ENCODE results near the gene ERBB4.

Gene ERBB4

GRCh38 chr2:211354481-211354880 lies 1184.1 kb downstream of the ERBB4 start:
- no peak overlapping the region for H3K27ac Mint-ChIP-seq
- peaks cover 15% of the 10 kb centered on the region for H3K9me3 Mint-ChIP-seq
- no peak for ATAC-seq
- no peak overlapping the region for H3K4me3 Mint-ChIP-seq
- no peaks in the 10 kb centered on the region for H3K4me1 Mint-ChIP-seq
- H3K36me3 Mint-ChIP-seq: no peaks in the 10 kb centered on the region
- no peak for DNase-seq (ENCODE audit: low spot score in 2 of 2)

GRCh38 chr2:211351987-211352386 lies 1186.6 kb downstream of the ERBB4 start:
- Mint-ChIP-seq H3K36me3 (no peaks in the 10 kb centered on the region), H3K4me1 (no peaks in the 10 kb centered on the region), H3K4me3 (no peak overlapping the region), H3K27ac (no peak overlapping the region), H3K9me3 (peaks cover 13% of the 10 kb centered on the region)
- ATAC-seq (no peak), DNase-seq (ENCODE audit: low spot score in 2 of 2) (no peak)

GRCh38 chr2:211349031-211349430 lies 1189.6 kb downstream of the ERBB4 start:
- no peak overlapping the region for H3K27ac Mint-ChIP-seq
- no peaks in the 10 kb centered on the region for H3K36me3 Mint-ChIP-seq
- H3K4me1 Mint-ChIP-seq: no peaks in the 10 kb centered on the region
- H3K9me3 Mint-ChIP-seq: peaks cover 15% of the 10 kb centered on the region
- DNase-seq (ENCODE audit: low spot score in 2 of 2) (no peak), ATAC-seq (no peak)
- H3K4me3 Mint-ChIP-seq: no peak overlapping the region

- DNase-seq (ENCODE audit: low spot score in 2 of 2): no peak
- H3K9me3 Mint-ChIP-seq: peaks cover 13% of the 10 kb centered on the region
- no peaks in the 10 kb centered on the region for H3K36me3 Mint-ChIP-seq
- H3K4me1 Mint-ChIP-seq: no peaks in the 10 kb centered on the region
- no peak for ATAC-seq
- H3K4me3 Mint-ChIP-seq: no peak overlapping the region
- H3K27ac Mint-ChIP-seq: no peak overlapping the region
Observed at GRCh38 chr2:211347328-211347727, 1191.3 kb downstream of the ERBB4 start.

GRCh38 chr2:211344289-211344688 lies 1194.3 kb downstream of the ERBB4 start:
- Mint-ChIP-seq H3K4me3 (no peak overlapping the region), H3K27ac (no peak overlapping the region), H3K36me3 (no peaks in the 10 kb centered on the region)

GRCh38 chr2:211333377-211333776 lies 1205.2 kb downstream of the ERBB4 start:
- H3K9me3 Mint-ChIP-seq: peaks cover 6% of the 10 kb centered on the region
- ATAC-seq (no peak), DNase-seq (ENCODE audit: low spot score in 2 of 2) (no peak)
- no peaks in the 10 kb centered on the region for H3K36me3 Mint-ChIP-seq
- no peak overlapping the region for H3K4me3 Mint-ChIP-seq
- H3K4me1 Mint-ChIP-seq: no peaks in the 10 kb centered on the region
- no peak overlapping the region for H3K27ac Mint-ChIP-seq

More at GRCh38 chr2:211344289-211344688, 1194.3 kb downstream of the ERBB4 start:
- no peaks in the 10 kb centered on the region for H3K4me1 Mint-ChIP-seq
- DNase-seq (ENCODE audit: low spot score in 2 of 2) (no peak), ATAC-seq (no peak)
- H3K9me3 Mint-ChIP-seq: peaks cover 13% of the 10 kb centered on the region

- H3K9me3 Mint-ChIP-seq: peaks cover 6% of the 10 kb centered on the region
- H3K4me1 Mint-ChIP-seq: no peaks in the 10 kb centered on the region
- no peaks in the 10 kb centered on the region for H3K36me3 Mint-ChIP-seq
- no peak overlapping the region for H3K27ac Mint-ChIP-seq
- no peak for DNase-seq (ENCODE audit: low spot score in 2 of 2)
- H3K4me3 Mint-ChIP-seq: no peak overlapping the region
- no peak for ATAC-seq
Observed at GRCh38 chr2:211331736-211332135, 1206.9 kb downstream of the ERBB4 start.

GRCh38 chr2:211329882-211330281 lies 1208.7 kb downstream of the ERBB4 start:
- ATAC-seq (no peak), DNase-seq (ENCODE audit: low spot score in 2 of 2) (no peak)
- no peaks in the 10 kb centered on the region for H3K4me1 Mint-ChIP-seq
- no peak overlapping the region for H3K4me3 Mint-ChIP-seq
- no peaks in the 10 kb centered on the region for H3K36me3 Mint-ChIP-seq
- H3K27ac Mint-ChIP-seq: no peak overlapping the region
- no peaks in the 10 kb centered on the region for H3K9me3 Mint-ChIP-seq

GRCh38 chr2:211329421-211329820 lies 1209.2 kb downstream of the ERBB4 start:
- ATAC-seq (no peak), DNase-seq (ENCODE audit: low spot score in 2 of 2) (no peak)
- H3K36me3 Mint-ChIP-seq: no peaks in the 10 kb centered on the region
- no peaks in the 10 kb centered on the region for H3K9me3 Mint-ChIP-seq
- H3K27ac Mint-ChIP-seq: no peak overlapping the region
- H3K4me1 Mint-ChIP-seq: no peaks in the 10 kb centered on the region
- no peak overlapping the region for H3K4me3 Mint-ChIP-seq

- H3K36me3 Mint-ChIP-seq: no peaks in the 10 kb centered on the region
- no peak for ATAC-seq
- H3K4me3 Mint-ChIP-seq: no peak overlapping the region
- H3K9me3 Mint-ChIP-seq: peaks cover 4% of the 10 kb centered on the region
- no peaks in the 10 kb centered on the region for H3K4me1 Mint-ChIP-seq
- H3K27ac Mint-ChIP-seq: no peak overlapping the region
- DNase-seq (ENCODE audit: low spot score in 2 of 2): no peak
Observed at GRCh38 chr2:211328126-211328525, 1210.5 kb downstream of the ERBB4 start.
